Lung (tissue), 12 donors: ENCODE measurements around the gene HOXD13. TPM values are rescaled to one million over a fixed set of nuclear protein-coding genes. Genes with fewer than 3 reads are reported as not detected.

Experiments
- ATAC-seq: fragments of 200-7000 bp; cut with Tn5 transposase; one replicate; pipeline ENCODE4 v1.9.1; 2020; ENCODE audit warnings: moderate number of reproducible peaks; ENCODE audit not compliant: insufficient read depth, low FRiP score
- DNase-seq, 3 donors: peaks; one replicate each; pipeline ENCODE4 v3.0.0-alpha.2; 2013 to 2017
- H3K27ac ChIP-seq, 2 donors: one replicate each; pipeline ENCODE4 v1.5.1; 2013; ENCODE audit warnings: mild to moderate bottlenecking in 2 of 2, moderate library complexity in 2 of 2, control low read depth in 1 of 2, inconsistent platforms in 1 of 2, low read depth in 1 of 2, low read length in 1 of 2
- H3K27me3 ChIP-seq, 3 donors: one replicate each; pipeline ENCODE4 v1.5.1; 2013; ENCODE audit warnings: low read length in 2 of 3; ENCODE audit not compliant: control insufficient read depth in 3 of 3, insufficient read depth in 3 of 3
- H3K36me3 ChIP-seq, 4 donors: one replicate each; pipeline ENCODE4 v1.5.1; 2013; ENCODE audit warnings: low read length in 4 of 4, mild to moderate bottlenecking in 1 of 4, moderate library complexity in 1 of 4; ENCODE audit not compliant: control insufficient read depth in 4 of 4, insufficient read depth in 4 of 4
- H3K4me1 ChIP-seq, 5 donors: one replicate each; pipeline ENCODE4 v1.5.1; 2013; ENCODE audit warnings: low read length in 5 of 5, mild to moderate bottlenecking in 2 of 5, moderate library complexity in 1 of 5; ENCODE audit not compliant: control insufficient read depth in 5 of 5, insufficient read depth in 5 of 5
- H3K4me3 ChIP-seq: one replicate; pipeline ENCODE4 v1.5.1; 2013; ENCODE audit warnings: mild to moderate bottlenecking, control low read depth, moderate library complexity
- H3K9ac ChIP-seq, 2 donors: one replicate each; pipeline ENCODE4 v1.5.1; 2013; ENCODE audit warnings: low read length in 2 of 2, control low read depth in 1 of 2; ENCODE audit not compliant: insufficient read depth in 1 of 2
- H3K9me3 ChIP-seq, 4 donors: one replicate each; pipeline ENCODE4 v1.5.1; 2013; ENCODE audit warnings: low read length in 3 of 4, mild to moderate bottlenecking in 1 of 4, moderate library complexity in 1 of 4; ENCODE audit not compliant: control insufficient read depth in 4 of 4, insufficient read depth in 3 of 4
- WGBS, 2 donors: extraction: QIAGEN DNeasy Blood & Tissue Kit; methylation state at CpG; one replicate each; pipeline ENCODE4 v1.1.7; 2013; 5-methylcytosine and 5-hydroxymethylcytosine counted together
- polyA plus RNA-seq, 2 donors: library from polyadenylated mRNA; stranded (reverse); fragments of 200-250 nt; gene quantifications; one replicate each; pipeline ENCODE4 v1.2.1, GENCODE V29; 2013
- total RNA-seq, 2 donors: library from RNA; depleted of rRNA in 1 of 2; stranded (reverse); fragments of >200 nt in 1 of 2; gene quantifications; one replicate each; pipeline ENCODE4 v1.2.1, GENCODE V29; 2014 to 2021
- TF ChIP-seq, protein P1 (sequence below): IDR thresholded peaks from 2 replicates; pipeline ENCODE4 v1.5.1; 2012; ENCODE audit warnings: mild to moderate bottlenecking; ENCODE audit errors: control extremely low read depth, extremely low read depth
- donor health status: control.
- donor health status: control.
- donor health status: Bipolar disorder and iron deficiency.
- donor health status: healthy.
- donor health status: DM: yes; HTN: yes; CAD: no.

The HOXD13 gene
- total and polyA plus RNA-seq, 4 donors = not detected

DNA sequence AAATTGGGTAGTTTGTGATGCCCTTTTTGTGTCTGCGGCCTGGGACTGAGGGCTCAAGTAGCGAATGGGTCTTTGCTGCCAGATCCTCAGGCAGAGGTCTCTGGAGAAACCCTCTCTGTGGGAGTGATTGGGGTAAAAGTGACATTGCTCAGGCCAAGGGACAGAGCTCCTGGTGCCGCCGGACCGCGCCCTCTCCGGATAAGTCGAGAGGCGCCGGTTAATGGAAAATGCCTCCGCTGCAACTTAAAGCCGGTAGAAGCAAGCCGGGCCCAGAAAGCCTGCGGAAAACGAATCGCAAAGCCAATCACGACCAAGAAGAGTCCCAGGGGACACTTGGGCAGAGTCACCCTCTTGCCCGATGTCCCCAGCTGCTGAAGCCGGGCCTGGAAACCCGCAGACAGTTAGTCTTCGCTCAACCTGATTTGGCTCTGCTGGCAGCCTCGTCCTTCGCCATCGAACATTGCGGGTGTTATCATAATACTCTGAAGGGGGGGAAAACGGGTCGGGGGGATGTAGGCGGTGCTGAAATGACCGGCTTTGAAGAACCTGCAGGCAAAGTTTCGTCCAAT, 6.7 kb downstream of the HOXD13 start:
- TF ChIP-seq, protein P1, sequence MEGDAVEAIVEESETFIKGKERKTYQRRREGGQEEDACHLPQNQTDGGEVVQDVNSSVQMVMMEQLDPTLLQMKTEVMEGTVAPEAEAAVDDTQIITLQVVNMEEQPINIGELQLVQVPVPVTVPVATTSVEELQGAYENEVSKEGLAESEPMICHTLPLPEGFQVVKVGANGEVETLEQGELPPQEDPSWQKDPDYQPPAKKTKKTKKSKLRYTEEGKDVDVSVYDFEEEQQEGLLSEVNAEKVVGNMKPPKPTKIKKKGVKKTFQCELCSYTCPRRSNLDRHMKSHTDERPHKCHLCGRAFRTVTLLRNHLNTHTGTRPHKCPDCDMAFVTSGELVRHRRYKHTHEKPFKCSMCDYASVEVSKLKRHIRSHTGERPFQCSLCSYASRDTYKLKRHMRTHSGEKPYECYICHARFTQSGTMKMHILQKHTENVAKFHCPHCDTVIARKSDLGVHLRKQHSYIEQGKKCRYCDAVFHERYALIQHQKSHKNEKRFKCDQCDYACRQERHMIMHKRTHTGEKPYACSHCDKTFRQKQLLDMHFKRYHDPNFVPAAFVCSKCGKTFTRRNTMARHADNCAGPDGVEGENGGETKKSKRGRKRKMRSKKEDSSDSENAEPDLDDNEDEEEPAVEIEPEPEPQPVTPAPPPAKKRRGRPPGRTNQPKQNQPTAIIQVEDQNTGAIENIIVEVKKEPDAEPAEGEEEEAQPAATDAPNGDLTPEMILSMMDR = no peak
- Histone ChIP-seq H3K9ac (no peak overlapping the region), H3K9me3 (peaks cover 0 to 7% (median 0%) of the 10 kb centered on the region in 4 donors), H3K27ac (no peak overlapping the region), H3K4me3 (no peak overlapping the region), H3K4me1 (peaks cover 0 to 17% (median 5%) of the 10 kb centered on the region in 5 donors), H3K27me3 (peaks cover 23 to 98% (median 94%) of the 10 kb centered on the region in 3 donors), H3K36me3 (no peaks in the 10 kb centered on the region)
- ATAC-seq (no peak), DNase-seq (no peak)
- WGBS, 2 donors = 9 to 10% methylated on average over 30 of the region's 30 CpGs

- DNase-seq (no peak), ATAC-seq (no peak)
- Histone ChIP-seq H3K4me1 (peaks cover 0 to 20% (median 5%) of the 10 kb centered on the region in 5 donors), H3K4me3 (no peak within 1 kb of the TSS), H3K9me3 (peaks cover 0 to 6% (median 0%) of the 10 kb centered on the region in 4 donors), H3K9ac (no peak within 1 kb of the TSS), H3K27ac (no peak within 1 kb of the TSS), H3K27me3 (peaks cover 29 to 98% (median 93%) of the 10 kb centered on the region in 3 donors), H3K36me3 (no peaks in the 10 kb centered on the region)
- 4 to 7% methylated on average over 69 to 70 of the region's 70 CpGs for WGBS, 2 donors
- TF ChIP-seq, protein P1 = no peak
These were observed 7.4 kb downstream of the HOXD13 start, which contains the start of gene HOXD12 for GRCh38 chr2:176099728-176100546. TSS of gene HOXD12 (plus strand) at chr2:176099795. CDS start at chr2:176099802, 7 bp downstream.

DNA sequence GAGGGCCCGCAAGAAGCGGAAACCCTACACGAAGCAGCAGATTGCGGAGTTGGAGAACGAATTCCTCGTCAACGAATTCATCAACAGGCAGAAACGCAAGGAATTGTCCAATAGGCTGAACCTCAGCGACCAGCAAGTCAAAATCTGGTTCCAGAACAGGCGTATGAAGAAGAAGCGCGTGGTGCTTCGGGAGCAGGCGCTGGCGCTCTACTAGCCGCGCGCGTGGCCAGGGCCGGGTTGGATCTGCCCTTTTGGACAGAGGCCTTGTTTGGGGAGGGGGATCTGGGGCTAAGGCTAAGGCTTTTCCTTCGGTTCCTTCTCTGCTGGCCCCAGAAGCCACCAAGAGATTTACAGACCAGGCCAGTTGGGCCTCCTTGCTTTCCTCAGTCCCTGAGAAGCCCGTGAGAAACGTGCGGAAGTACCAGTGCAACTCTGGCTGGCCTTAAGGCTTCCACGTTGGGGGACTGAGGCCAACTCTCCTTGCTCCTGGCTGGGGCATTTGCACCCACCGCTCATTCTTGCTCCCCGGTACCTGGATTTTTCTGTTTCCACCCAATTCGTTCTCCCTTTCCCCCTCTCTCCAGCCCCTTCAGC, 8.1 kb downstream of the HOXD13 start:
- Histone ChIP-seq H3K36me3 (no peaks in the 10 kb centered on the region), H3K4me3 (no peak overlapping the region), H3K9ac (no peak overlapping the region), H3K4me1 (peaks cover 0 to 20% (median 5%) of the 10 kb centered on the region in 5 donors), H3K27me3 (peaks cover 34 to 98% (median 93%) of the 10 kb centered on the region in 3 donors), H3K27ac (no peak overlapping the region), H3K9me3 (peaks cover 0 to 8% (median 0%) of the 10 kb centered on the region in 4 donors)
- no peak for DNase-seq
- 7 to 12% methylated on average over 27 to 28 of the region's 28 CpGs for WGBS, 2 donors
- TF ChIP-seq, protein P1 = no peak
- ATAC-seq = no peak
